Measurements from ENCODE around the gene INPP5D.

Gene INPP5D

GRCh38 chr2:233039846-233040530 is 20.2 kb upstream of the INPP5D start:
- H3K27me3 ChIP-seq (ENCODE audit: insufficient read depth, low read length, poor library complexity): no peaks in the 10 kb centered on the region
- no peak overlapping the region for H3K27ac ChIP-seq (ENCODE audit: low read depth, low read length)
- no peak overlapping the region for H3K18ac ChIP-seq (ENCODE audit: low read length)
- no peak for DNase-seq
- H4K5ac ChIP-seq (ENCODE audit: low read length): no peak overlapping the region
- H2AK5ac ChIP-seq (ENCODE audit: low read length): no peak overlapping the region
- no peak overlapping the region for H3K23ac ChIP-seq (ENCODE audit: low read length)
- H3K79me2 ChIP-seq (ENCODE audit: control insufficient read depth, insufficient read depth, low read length): no peaks in the 10 kb centered on the region
- no CpG with 5 or more reads among the region's 10 CpGs for WGBS (ENCODE audit: extremely low coverage, insufficient coverage, low lambda C conversion rate)
- H2BK5ac ChIP-seq (ENCODE audit: low read length): no peak overlapping the region
- no peaks in the 10 kb centered on the region for H3K4me1 ChIP-seq (ENCODE audit: control insufficient read depth, low read depth, low read length)
- no peak overlapping the region for H2BK120ac ChIP-seq (ENCODE audit: low read depth, low read length)
- H3K36me3 ChIP-seq (ENCODE audit: control insufficient read depth, insufficient read depth, low read length): no peaks in the 10 kb centered on the region
- no peaks in the 10 kb centered on the region for H3K79me1 ChIP-seq (ENCODE audit: low read length)
- no peak overlapping the region for H3K4me3 ChIP-seq (ENCODE audit: low read length)
- H3K4ac ChIP-seq (ENCODE audit: low read depth, low read length): no peak overlapping the region
- no peak overlapping the region for H3K4me2 ChIP-seq (ENCODE audit: low read length)
- no peak overlapping the region for H3K9ac ChIP-seq (ENCODE audit: low read length)
- no peak overlapping the region for H2BK15ac ChIP-seq (replicated peaks; ENCODE audit: low read depth)
- H4K8ac ChIP-seq (ENCODE audit: low read depth, low read length): no peak overlapping the region
- H3K56ac ChIP-seq (ENCODE audit: low read length): no peak overlapping the region

- H3K79me2 ChIP-seq (ENCODE audit: control insufficient read depth, insufficient read depth, low read length): no peaks in the 10 kb centered on the region
- no peak overlapping the region for H4K8ac ChIP-seq (ENCODE audit: low read depth, low read length)
- no peak overlapping the region for H2BK120ac ChIP-seq (ENCODE audit: low read depth, low read length)
- no peak overlapping the region for H3K56ac ChIP-seq (ENCODE audit: low read length)
- H3K4ac ChIP-seq (ENCODE audit: low read depth, low read length): no peak overlapping the region
- no peak overlapping the region for H3K4me2 ChIP-seq (ENCODE audit: low read length)
- H3K4me3 ChIP-seq (ENCODE audit: low read length): no peak overlapping the region
- DNase-seq: no peak
- H3K18ac ChIP-seq (ENCODE audit: low read length): no peak overlapping the region
- no peak overlapping the region for H2AK5ac ChIP-seq (ENCODE audit: low read length)
- H3K9ac ChIP-seq (ENCODE audit: low read length): no peak overlapping the region
- no peaks in the 10 kb centered on the region for H3K4me1 ChIP-seq (ENCODE audit: control insufficient read depth, low read depth, low read length)
- H4K5ac ChIP-seq (ENCODE audit: low read length): no peak overlapping the region
- H3K27me3 ChIP-seq (ENCODE audit: insufficient read depth, low read length, poor library complexity): no peaks in the 10 kb centered on the region
- no peak overlapping the region for H2BK15ac ChIP-seq (replicated peaks; ENCODE audit: low read depth)
- no CpG with 5 or more reads among the region's 4 CpGs for WGBS (ENCODE audit: extremely low coverage, insufficient coverage, low lambda C conversion rate)
- no peak overlapping the region for H2BK5ac ChIP-seq (ENCODE audit: low read length)
- no peak overlapping the region for H3K23ac ChIP-seq (ENCODE audit: low read length)
- H3K27ac ChIP-seq (ENCODE audit: low read depth, low read length): no peak overlapping the region
- no peaks in the 10 kb centered on the region for H3K79me1 ChIP-seq (ENCODE audit: low read length)
- no peaks in the 10 kb centered on the region for H3K36me3 ChIP-seq (ENCODE audit: control insufficient read depth, insufficient read depth, low read length)
These were observed 19.6 kb upstream of the INPP5D start for GRCh38 chr2:233040571-233040970.

GRCh38 chr2:233041722-233042323 is 18.3 kb upstream of the INPP5D start:
- Histone ChIP-seq H3K27ac (ENCODE audit: low read depth, low read length) (no peak overlapping the region), H3K36me3 (ENCODE audit: control insufficient read depth, insufficient read depth, low read length) (no peaks in the 10 kb centered on the region), H3K27me3 (ENCODE audit: insufficient read depth, low read length, poor library complexity) (no peaks in the 10 kb centered on the region), H2BK120ac (ENCODE audit: low read depth, low read length) (no peak overlapping the region), H4K8ac (ENCODE audit: low read depth, low read length) (no peak overlapping the region), H3K4ac (ENCODE audit: low read depth, low read length) (no peak overlapping the region), H4K5ac (ENCODE audit: low read length) (no peak overlapping the region), H2AK5ac (ENCODE audit: low read length) (no peak overlapping the region), H3K56ac (ENCODE audit: low read length) (no peak overlapping the region), H3K9ac (ENCODE audit: low read length) (no peak overlapping the region), H3K4me1 (ENCODE audit: control insufficient read depth, low read depth, low read length) (no peaks in the 10 kb centered on the region), H2BK15ac (replicated peaks; ENCODE audit: low read depth) (no peak overlapping the region), H3K79me2 (ENCODE audit: control insufficient read depth, insufficient read depth, low read length) (no peaks in the 10 kb centered on the region), H3K23ac (ENCODE audit: low read length) (no peak overlapping the region), H2BK5ac (ENCODE audit: low read length) (no peak overlapping the region), H3K4me3 (ENCODE audit: low read length) (no peak overlapping the region), H3K79me1 (ENCODE audit: low read length) (no peaks in the 10 kb centered on the region), H3K4me2 (ENCODE audit: low read length) (no peak overlapping the region), H3K18ac (ENCODE audit: low read length) (no peak overlapping the region)
- DNase-seq: no peak
- WGBS (ENCODE audit: extremely low coverage, insufficient coverage, low lambda C conversion rate): no CpG with 5 or more reads among the region's 10 CpGs

- Histone ChIP-seq H3K36me3 (ENCODE audit: control insufficient read depth, insufficient read depth, low read length) (no peaks in the 10 kb centered on the region), H2BK5ac (ENCODE audit: low read length) (no peak overlapping the region), H3K27ac (ENCODE audit: low read depth, low read length) (no peak overlapping the region), H3K4ac (ENCODE audit: low read depth, low read length) (no peak overlapping the region), H3K4me3 (ENCODE audit: low read length) (no peak overlapping the region), H3K4me1 (ENCODE audit: control insufficient read depth, low read depth, low read length) (no peaks in the 10 kb centered on the region), H3K9ac (ENCODE audit: low read length) (no peak overlapping the region), H3K18ac (ENCODE audit: low read length) (no peak overlapping the region), H4K5ac (ENCODE audit: low read length) (no peak overlapping the region), H3K79me1 (ENCODE audit: low read length) (no peaks in the 10 kb centered on the region), H4K8ac (ENCODE audit: low read depth, low read length) (no peak overlapping the region), H2BK120ac (ENCODE audit: low read depth, low read length) (no peak overlapping the region), H2BK15ac (replicated peaks; ENCODE audit: low read depth) (no peak overlapping the region), H3K4me2 (ENCODE audit: low read length) (no peak overlapping the region), H2AK5ac (ENCODE audit: low read length) (no peak overlapping the region), H3K56ac (ENCODE audit: low read length) (no peak overlapping the region), H3K79me2 (ENCODE audit: control insufficient read depth, insufficient read depth, low read length) (no peaks in the 10 kb centered on the region), H3K27me3 (ENCODE audit: insufficient read depth, low read length, poor library complexity) (no peaks in the 10 kb centered on the region), H3K23ac (ENCODE audit: low read length) (no peak overlapping the region)
- no peak for DNase-seq
- WGBS (ENCODE audit: extremely low coverage, insufficient coverage, low lambda C conversion rate): no CpG with 5 or more reads among the region's 9 CpGs
These were observed 17.6 kb upstream of the INPP5D start for GRCh38 chr2:233042549-233042948.

GRCh38 chr2:233044974-233045605 is 15.1 kb upstream of the INPP5D start:
- no CpG with 5 or more reads among the region's 9 CpGs for WGBS (ENCODE audit: extremely low coverage, insufficient coverage, low lambda C conversion rate)
- no peak overlapping the region for H2BK120ac ChIP-seq (ENCODE audit: low read depth, low read length)
- DNase-seq: no peak
- no peak overlapping the region for H3K4me2 ChIP-seq (ENCODE audit: low read length)
- H3K9ac ChIP-seq (ENCODE audit: low read length): no peak overlapping the region
- no peak overlapping the region for H3K18ac ChIP-seq (ENCODE audit: low read length)
- no peak overlapping the region for H2BK15ac ChIP-seq (replicated peaks; ENCODE audit: low read depth)
- no peak overlapping the region for H3K23ac ChIP-seq (ENCODE audit: low read length)
- H3K4ac ChIP-seq (ENCODE audit: low read depth, low read length): no peak overlapping the region
- H3K56ac ChIP-seq (ENCODE audit: low read length): no peak overlapping the region
- H2AK5ac ChIP-seq (ENCODE audit: low read length): no peak overlapping the region
- no peak overlapping the region for H3K4me3 ChIP-seq (ENCODE audit: low read length)
- no peaks in the 10 kb centered on the region for H3K27me3 ChIP-seq (ENCODE audit: insufficient read depth, low read length, poor library complexity)
- H3K36me3 ChIP-seq (ENCODE audit: control insufficient read depth, insufficient read depth, low read length): no peaks in the 10 kb centered on the region
- H4K8ac ChIP-seq (ENCODE audit: low read depth, low read length): no peak overlapping the region
- H2BK5ac ChIP-seq (ENCODE audit: low read length): no peak overlapping the region
- no peaks in the 10 kb centered on the region for H3K4me1 ChIP-seq (ENCODE audit: control insufficient read depth, low read depth, low read length)
- H3K79me2 ChIP-seq (ENCODE audit: control insufficient read depth, insufficient read depth, low read length): no peaks in the 10 kb centered on the region
- no peak overlapping the region for H4K5ac ChIP-seq (ENCODE audit: low read length)
- H3K79me1 ChIP-seq (ENCODE audit: low read length): no peaks in the 10 kb centered on the region
- H3K27ac ChIP-seq (ENCODE audit: low read depth, low read length): no peak overlapping the region

Measured in mesendoderm (in vitro differentiated cells).